ENCODE results near the gene PIGS. TPM values are rescaled to one million over a fixed set of nuclear protein-coding genes. Genes with fewer than 3 reads are reported as not detected.

The PIGS gene
- total and polyA plus RNA-seq, 2 of the 4 experiments (the other 2 are of a cell fraction), result 28.7 to 78.9 TPM

DNA sequence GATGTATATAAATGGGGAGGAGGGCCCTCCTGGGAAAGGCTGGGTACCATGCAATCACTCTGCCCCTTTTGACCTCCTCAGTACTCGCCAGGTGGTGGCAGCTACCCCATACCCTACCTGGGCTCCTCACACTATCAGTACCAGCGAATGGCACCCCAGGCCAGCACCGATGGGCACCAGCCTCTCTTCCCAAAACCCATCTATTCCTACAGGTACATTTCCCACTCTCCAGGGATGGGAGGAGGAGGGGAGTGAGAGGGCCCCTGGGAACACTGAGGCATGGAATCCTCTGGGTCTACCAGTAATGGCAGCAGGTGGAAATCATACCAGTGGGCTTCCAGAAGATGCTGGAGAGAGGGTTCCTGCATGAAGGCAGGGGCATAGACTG lies 42.3 kb downstream of the PIGS start:
- CTCF ChIA-PET, result no interaction called here
- no peak overlapping the region for H4K5ac ChIP-seq (ENCODE audit: low read depth, low read length)
- BruUV-seq (replicated peaks), result no TSS peak

More for the DNA sequence above, 42.3 kb downstream of the PIGS start:
- Histone ChIP-seq H3K4ac (ENCODE audit: low read depth, low read length) (no peak overlapping the region), H2AFZ (replicated peaks; ENCODE audit: low read length, poor library complexity) (no peak overlapping the region), H3K56ac (ENCODE audit: extremely low read depth, insufficient read depth, low read length) (no peak overlapping the region), H3K4me2 (ENCODE audit: low read depth, low read length) (no peak overlapping the region), H3K9me3 (ENCODE audit: control insufficient read depth, insufficient read depth, low read length) (no peaks in the 10 kb centered on the region), H3K14ac (replicated peaks; ENCODE audit: low read depth, low read length) (no peak overlapping the region), H4K20me1 (ENCODE audit: insufficient read depth, low read length) (no peaks in the 10 kb centered on the region), H2AK5ac (ENCODE audit: low read depth, low read length) (no peak overlapping the region), H3K23ac (ENCODE audit: low read depth, low read length) (no peak overlapping the region), H2BK20ac (ENCODE audit: low read depth, low read length) (no peak overlapping the region), H4K8ac (ENCODE audit: low read depth in 2 of 2, low read length in 2 of 2) (no peak overlapping the region), H3K36me3 (ENCODE audit: control insufficient read depth, insufficient read depth, low read length) (no peaks in the 10 kb centered on the region), H3K18ac (ENCODE audit: low read depth, low read length) (no peak overlapping the region), H2BK15ac (ENCODE audit: low read depth, low read length) (no peak overlapping the region), H3K27ac (ENCODE audit: insufficient read depth, low read length) (no peak overlapping the region), H3K4me3 (ENCODE audit: insufficient read depth, low read depth, low read length) (no peak overlapping the region), H4K91ac (ENCODE audit: insufficient read depth, low read depth, low read length) (no peak overlapping the region), H3K9me1 (ENCODE audit: insufficient read depth, low read length) (peaks cover 8% of the 10 kb centered on the region), H2BK5ac (ENCODE audit: low read depth, low read length, poor library complexity, severe bottlenecking) (no peak overlapping the region), H2AK9ac (replicated peaks; ENCODE audit: low read depth, low read length, poor library complexity) (no peak overlapping the region), H2BK120ac (ENCODE audit: low read depth, low read length) (no peak overlapping the region), H3K9ac (ENCODE audit: low read depth, low read length) (no peak overlapping the region), H3K27me3 (ENCODE audit: control insufficient read depth, insufficient read depth, low read length) (peaks cover 12% of the 10 kb centered on the region), H3K4me1 (ENCODE audit: control insufficient read depth, insufficient read depth, low read length) (peaks cover 25% of the 10 kb centered on the region), H3K79me1 (ENCODE audit: low read depth in 1 of 2, low read length in 2 of 2) (no peaks in the 10 kb centered on the region)
- in situ Hi-C loops (cut with MboI; ENCODE audit: low sequenced_read_pairs), result no loop called here
- ATAC-seq (ENCODE audit: low read depth) (no peak), DNase-seq (no peak)
- POLR2A ChIA-PET (ENCODE audit: unreplicated experiment), result no interaction called here
- WGBS, 2 experiments (ENCODE audit: extremely low coverage in 2 of 2, insufficient read length in 1 of 2), result no CpG with 5 or more reads among the region's 3 CpGs
- intact Hi-C loops (cut with micrococcal nuclease), result no loop called here
- dilution Hi-C loops (cut with HindIII; ENCODE audit: low sequenced_read_pairs, unreplicated experiment), result no loop called here
- TF ChIP-seq MXI1 (IDR thresholded peaks at IDR 0.05; ENCODE audit: borderline replicate concordance, low read depth, low read length) (no peak), RCOR1 (IDR thresholded peaks at IDR 0.05; ENCODE audit: insufficient replicate concordance, low read length) (no peak), RFX5 (IDR thresholded peaks at IDR 0.05; ENCODE audit: low read depth, low read length) (no peak), RAD21 (IDR thresholded peaks at IDR 0.05; ENCODE audit: low read length) (no peak), SMC3 (IDR thresholded peaks at IDR 0.05; ENCODE audit: low read depth, low read length) (no peak), MAFK (IDR thresholded peaks at IDR 0.05; ENCODE audit: low read depth, low read length) (no peak), POLR2A (IDR thresholded peaks at IDR 0.05; ENCODE audit: low read depth, low read length) (no peak), CHD1 (IDR thresholded peaks at IDR 0.05; ENCODE audit: low read depth, low read length) (no peak), NFE2L2 (IDR thresholded peaks at IDR 0.05; ENCODE audit: low read depth, low read length) (no peak), BHLHE40 (IDR thresholded peaks at IDR 0.05; ENCODE audit: low read depth, low read length) (no peak), FOS (IDR thresholded peaks at IDR 0.05; ENCODE audit: low read depth, low read length) (no peak)
- TF ChIP-seq, protein P1, sequence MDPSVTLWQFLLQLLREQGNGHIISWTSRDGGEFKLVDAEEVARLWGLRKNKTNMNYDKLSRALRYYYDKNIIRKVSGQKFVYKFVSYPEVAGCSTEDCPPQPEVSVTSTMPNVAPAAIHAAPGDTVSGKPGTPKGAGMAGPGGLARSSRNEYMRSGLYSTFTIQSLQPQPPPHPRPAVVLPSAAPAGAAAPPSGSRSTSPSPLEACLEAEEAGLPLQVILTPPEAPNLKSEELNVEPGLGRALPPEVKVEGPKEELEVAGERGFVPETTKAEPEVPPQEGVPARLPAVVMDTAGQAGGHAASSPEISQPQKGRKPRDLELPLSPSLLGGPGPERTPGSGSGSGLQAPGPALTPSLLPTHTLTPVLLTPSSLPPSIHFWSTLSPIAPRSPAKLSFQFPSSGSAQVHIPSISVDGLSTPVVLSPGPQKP (IDR thresholded peaks at IDR 0.05; ENCODE audit: borderline replicate concordance, low read depth, low read length), result no peak

Data from IMR-90 (cell line).